Urinary bladder (tissue), 4 donors: ENCODE results near the gene RECQL. TPM values are rescaled to one million over a fixed set of nuclear protein-coding genes. Genes with fewer than 3 reads are reported as not detected.
"Not testable (repeated sequence)": the region's sequence is repeated elsewhere in the genome, so short reads cannot be mapped to it uniquely, and the experiment has no call there.

Source experiments
- DNase-seq: peaks from one replicate; pipeline ENCODE4 v3.0.0-alpha.2; 2015; ENCODE audit errors: extremely low spot score
- H3K27ac ChIP-seq: one replicate; pipeline ENCODE4 v1.5.1; 2013; ENCODE audit warnings: low read depth, mild to moderate bottlenecking, moderate library complexity
- H3K36me3 ChIP-seq: one replicate; pipeline ENCODE4 v1.6.1; 2013; ENCODE audit warnings: mild to moderate bottlenecking, moderate library complexity; ENCODE audit not compliant: insufficient read depth
- H3K4me1 ChIP-seq: one replicate; pipeline ENCODE4 v1.6.1; 2013; ENCODE audit warnings: mild to moderate bottlenecking, moderate library complexity; ENCODE audit not compliant: insufficient read depth
- H3K4me3 ChIP-seq: one replicate; pipeline ENCODE4 v1.5.1; 2013; ENCODE audit warnings: low read depth, low read length
- WGBS: extraction: QIAGEN DNeasy Blood & Tissue Kit; methylation state at CpG from one replicate; pipeline ENCODE4 v1.1.7; 2013; 5-methylcytosine and 5-hydroxymethylcytosine counted together
- polyA plus RNA-seq: library from polyadenylated mRNA; stranded (reverse); fragments of 200-250 nt; gene quantifications from one replicate; pipeline ENCODE4 v1.2.3, GENCODE V29; 2013
- total RNA-seq: library from RNA; depleted of rRNA; stranded (reverse); fragments of >200 nt; gene quantifications from one replicate; pipeline ENCODE4 v1.2.3, GENCODE V29; 2014
- donor health status: healthy with polysubstance abuse.
- donor health status: healthy.

Gene RECQL
- total and polyA plus RNA-seq, 2 donors: 30.1 to 77.3 TPM

DNA sequence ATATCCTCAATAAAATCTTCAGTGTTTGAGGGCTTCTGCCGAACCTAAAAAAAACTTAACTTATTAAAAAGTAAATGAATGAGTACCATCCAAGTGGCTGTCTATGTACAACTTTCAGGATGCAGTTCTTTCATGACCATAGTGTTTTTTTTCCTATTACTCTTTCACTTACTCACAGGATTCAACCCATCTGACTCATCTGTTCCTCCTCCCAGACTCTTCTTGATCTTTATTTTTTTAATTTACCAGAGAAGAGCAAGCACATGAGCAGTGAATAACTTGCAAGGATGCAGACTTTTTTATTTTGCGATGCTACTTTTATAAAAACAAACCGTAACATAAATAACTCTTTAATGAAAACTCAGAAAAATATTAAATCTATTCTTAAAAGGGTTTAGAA is 24.5 kb downstream of the RECQL start:
- 92% methylated on average over 3 of the region's 3 CpGs for WGBS
- Histone ChIP-seq H3K4me3 (no peak overlapping the region), H3K36me3 (peaks cover 2% of the 10 kb centered on the region), H3K27ac (no peak overlapping the region), H3K4me1 (no peaks in the 10 kb centered on the region)
- DNase-seq: no peak

DNA sequence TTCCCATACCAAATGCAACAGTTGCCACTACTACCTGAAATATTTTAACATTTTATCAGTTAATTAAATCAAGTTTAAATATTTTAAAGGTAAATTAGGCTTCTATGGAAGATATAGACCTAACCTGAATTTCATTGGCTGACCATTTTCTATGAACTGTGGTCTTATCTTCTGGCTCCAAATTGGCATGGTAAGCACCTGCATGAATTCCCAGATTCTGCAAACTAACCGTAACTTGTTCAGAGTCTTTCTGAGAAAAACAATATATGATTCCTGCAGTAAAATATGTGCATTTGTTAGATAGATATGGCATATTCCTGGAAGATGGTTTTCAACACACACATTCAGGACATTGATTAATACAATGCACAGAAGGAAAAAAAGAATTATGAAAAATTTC is 25.9 kb downstream of the RECQL start:
- H3K36me3 ChIP-seq: no peaks in the 10 kb centered on the region
- no peak overlapping the region for H3K4me3 ChIP-seq
- H3K4me1 ChIP-seq: no peaks in the 10 kb centered on the region
- no peak overlapping the region for H3K27ac ChIP-seq
- no peak for DNase-seq
- WGBS: 97% methylated on average over 1 of the region's 1 CpG

GRCh38 chr12:21472197-21472823 is 29.1 kb downstream of the RECQL start:
- 88% methylated on average over 7 of the region's 7 CpGs for WGBS
- no peak for DNase-seq
- Histone ChIP-seq H3K36me3 (no peaks in the 10 kb centered on the region), H3K4me3 (no peak overlapping the region), H3K27ac (no peak overlapping the region), H3K4me1 (no peaks in the 10 kb centered on the region)

GRCh38 chr12:21471294-21471693 is 30.1 kb downstream of the RECQL start:
- 67% methylated on average over 2 of the region's 2 CpGs for WGBS
- no peak for DNase-seq
- no peaks in the 10 kb centered on the region for H3K36me3 ChIP-seq
- H3K27ac ChIP-seq: no peak overlapping the region
- no peak overlapping the region for H3K4me3 ChIP-seq
- no peaks in the 10 kb centered on the region for H3K4me1 ChIP-seq

DNA sequence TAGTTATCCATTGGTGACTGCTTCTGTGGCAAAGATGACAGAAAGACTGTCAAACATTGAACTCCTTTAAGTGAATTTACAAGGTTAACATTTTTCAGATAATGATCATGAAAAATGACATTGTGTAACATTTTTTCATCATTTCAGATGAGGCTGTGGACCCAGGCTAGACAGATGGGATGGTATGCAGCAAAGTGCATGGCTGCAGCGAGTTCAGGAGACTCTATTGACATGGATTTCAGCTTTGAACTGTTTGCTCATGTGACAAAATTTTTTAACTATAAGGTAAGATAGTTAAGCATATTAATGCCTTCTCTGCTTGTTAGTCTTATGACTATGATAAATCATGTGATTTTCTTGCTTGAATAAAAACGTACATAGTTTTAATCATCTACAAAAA is 34.1 kb downstream of the RECQL start:
- H3K27ac ChIP-seq, H3K4me3 ChIP-seq, H3K36me3 ChIP-seq, DNase-seq, H3K4me1 ChIP-seq: not testable (repeated sequence)
- WGBS: 89% methylated on average over 2 of the region's 2 CpGs

DNA sequence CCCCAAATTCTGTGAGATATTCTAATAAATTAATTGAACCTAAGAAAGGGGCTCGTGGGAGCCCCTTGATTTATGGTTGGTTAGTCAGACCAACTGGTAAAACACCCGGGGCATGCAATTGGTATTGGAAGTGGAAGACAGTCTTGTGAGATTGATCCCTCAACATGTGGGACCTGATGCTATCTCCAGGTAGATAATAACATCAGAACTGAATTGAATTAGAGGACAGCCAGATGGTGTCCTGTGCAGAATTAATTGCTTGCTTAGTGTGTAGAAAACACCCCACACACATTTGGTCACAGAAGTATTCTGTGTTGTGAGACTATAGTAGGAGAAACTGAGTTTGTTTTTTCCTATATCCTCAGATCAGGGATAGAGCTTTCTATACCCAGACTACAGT is 42.0 kb downstream of the RECQL start:
- Histone ChIP-seq H3K27ac (no peak overlapping the region), H3K4me3 (no peak overlapping the region), H3K36me3 (peaks cover 2% of the 10 kb centered on the region), H3K4me1 (no peaks in the 10 kb centered on the region)
- WGBS: 89% methylated on average over 2 of the region's 2 CpGs
- no peak for DNase-seq

GRCh38 chr12:21456291-21456780 is 45.1 kb downstream of the RECQL start:
- 63% methylated on average over 7 of the region's 7 CpGs for whole genome bisulfite sequencing
- Histone ChIP-seq H3K36me3 (peaks cover 2% of the 10 kb centered on the region), H3K4me1 (no peaks in the 10 kb centered on the region), H3K27ac (no peak overlapping the region), H3K4me3 (no peak overlapping the region)
- DNase-seq: no peak

GRCh38 chr12:21453312-21453852 is 48.1 kb downstream of the RECQL start:
- no peaks in the 10 kb centered on the region for H3K4me1 ChIP-seq
- H3K4me3 ChIP-seq: no peak overlapping the region
- WGBS: 94% methylated on average over 4 of the region's 4 CpGs
- no peak overlapping the region for H3K27ac ChIP-seq
- H3K36me3 ChIP-seq: no peaks in the 10 kb centered on the region
- no peak for DNase-seq

GRCh38 chr12:21451529-21451928 is 49.9 kb downstream of the RECQL start:
- DNase-seq: no peak

DNA sequence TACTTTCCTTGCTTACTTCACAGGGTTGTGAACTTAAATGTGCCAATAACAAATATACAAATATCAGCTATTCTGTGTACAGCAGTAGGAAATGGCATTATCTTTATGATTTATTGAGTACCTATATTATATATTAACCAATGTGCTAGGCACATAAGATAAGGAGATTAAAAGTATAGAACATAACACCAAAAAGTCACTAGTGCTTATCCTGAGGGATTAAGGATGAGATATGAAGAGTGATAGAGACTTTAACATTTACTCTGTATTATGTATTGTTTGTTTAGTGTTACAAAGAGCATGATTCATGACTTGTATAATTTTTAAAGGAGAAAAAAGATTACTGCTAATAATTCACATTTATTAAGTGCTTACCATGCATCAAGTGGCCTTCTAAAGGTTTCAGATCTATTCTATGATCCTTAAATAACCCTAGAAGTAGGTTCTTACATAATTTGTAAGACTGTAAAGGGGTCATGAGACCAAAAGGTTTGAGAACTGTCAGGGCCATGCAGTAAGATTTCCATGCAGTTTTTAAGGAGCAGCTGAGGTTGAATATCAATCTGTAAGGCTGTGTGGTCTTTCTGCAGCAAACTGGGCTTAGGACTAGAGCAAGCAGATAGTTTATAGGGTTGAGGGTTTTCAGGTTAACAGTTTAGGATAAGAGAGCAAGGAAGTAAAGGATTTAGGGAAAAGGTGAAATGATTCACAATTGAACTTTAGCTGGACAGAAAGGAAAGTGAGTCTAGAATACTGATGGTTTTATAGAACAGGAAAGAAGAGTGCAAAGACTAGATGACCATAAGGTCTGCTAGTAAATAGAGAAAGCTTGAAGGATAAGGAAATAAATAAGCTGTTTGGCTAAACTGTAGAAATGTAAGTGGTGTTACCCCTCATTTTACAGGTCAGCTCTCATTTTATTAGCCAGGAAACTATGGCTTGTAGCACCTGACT is 57.0 kb downstream of the RECQL start:
- H3K27ac ChIP-seq: no peak overlapping the region
- H3K4me1 ChIP-seq: no peaks in the 10 kb centered on the region
- no peak overlapping the region for H3K4me3 ChIP-seq
- H3K36me3 ChIP-seq: no peaks in the 10 kb centered on the region
- no peak for DNase-seq

More at GRCh38 chr12:21451529-21451928, 49.9 kb downstream of the RECQL start:
- Histone ChIP-seq H3K36me3 (no peaks in the 10 kb centered on the region), H3K4me1 (no peaks in the 10 kb centered on the region), H3K4me3 (no peak overlapping the region), H3K27ac (no peak overlapping the region)
- 37% methylated on average over 1 of the region's 1 CpG for WGBS

DNA sequence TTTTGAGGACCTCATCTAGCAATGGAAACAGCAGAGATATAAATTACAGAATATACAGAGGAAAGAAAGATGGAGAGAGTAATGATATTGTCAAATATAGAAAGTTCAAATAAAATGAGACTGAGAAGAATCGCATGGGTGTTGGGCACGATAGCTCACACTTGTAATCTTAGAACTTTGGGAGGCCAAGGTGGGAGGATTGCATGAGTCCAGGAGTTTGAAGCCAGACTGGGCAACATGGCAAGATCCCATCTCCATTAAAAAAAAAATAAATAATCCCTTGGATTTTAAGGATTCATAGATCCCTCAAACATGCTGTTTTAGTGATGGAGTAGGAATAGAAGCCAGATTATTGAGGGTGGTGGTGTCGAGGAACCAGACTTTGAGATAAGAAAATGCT is 62.1 kb downstream of the RECQL start:
- peaks cover 2% of the 10 kb centered on the region for H3K4me1 ChIP-seq
- H3K27ac ChIP-seq: no peak overlapping the region
- WGBS: 93% methylated on average over 3 of the region's 3 CpGs
- no peak overlapping the region for H3K4me3 ChIP-seq
- no peak for DNase-seq
- H3K36me3 ChIP-seq: no peaks in the 10 kb centered on the region

- DNase-seq: no peak
- no peak overlapping the region for H3K4me3 ChIP-seq
- H3K36me3 ChIP-seq: no peaks in the 10 kb centered on the region
- WGBS: 69% methylated on average over 5 of the region's 5 CpGs
- peaks cover 2% of the 10 kb centered on the region for H3K4me1 ChIP-seq
- no peak overlapping the region for H3K27ac ChIP-seq
Observed at GRCh38 chr12:21438643-21439042, 62.8 kb downstream of the RECQL start.

- Histone ChIP-seq H3K27ac (no peak overlapping the region), H3K4me3 (no peak overlapping the region), H3K36me3 (no peaks in the 10 kb centered on the region), H3K4me1 (peaks cover 2% of the 10 kb centered on the region)
- DNase-seq: no peak
- WGBS: 60% methylated on average over 2 of the region's 2 CpGs
Observed at GRCh38 chr12:21434699-21435098, 66.7 kb downstream of the RECQL start.

DNA sequence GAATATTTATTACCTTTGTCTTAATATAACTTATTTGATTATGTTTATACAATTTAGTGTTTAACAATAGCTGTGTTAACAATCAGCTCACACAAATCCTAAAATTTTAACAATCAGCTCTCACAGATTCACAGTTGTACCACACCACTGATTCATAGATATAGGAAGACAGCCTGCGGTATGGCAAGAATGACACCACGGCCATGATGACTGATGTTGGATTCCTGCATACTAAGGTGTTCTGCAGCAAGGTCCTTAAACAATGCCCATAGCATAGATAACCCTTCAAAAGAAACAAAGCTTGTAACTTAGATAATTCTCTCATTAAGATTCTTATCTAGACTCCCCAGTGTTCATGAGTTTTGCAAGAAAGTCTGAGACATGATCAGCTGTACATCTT is 67.9 kb downstream of the RECQL start:
- no peak for DNase-seq
- H3K4me1 ChIP-seq: peaks cover 2% of the 10 kb centered on the region
- H3K36me3 ChIP-seq: no peaks in the 10 kb centered on the region
- H3K27ac ChIP-seq: no peak overlapping the region
- no peak overlapping the region for H3K4me3 ChIP-seq
- WGBS: 51% methylated on average over 2 of the region's 2 CpGs
